ENCODE measurements around the gene GPRC5D. TPM values are rescaled to one million over a fixed set of nuclear protein-coding genes. Genes with fewer than 3 reads are reported as not detected.
A peak's percentile ranks its signal among the peaks of the same experiment; 100 is the strongest.

GPRC5D gene
- total RNA-seq, 4 donors from 2014 or later: 2.2 to 97.6 (median 13.4) TPM; not detected in 1

GRCh38 chr12:12979731-12980259 lies 27.8 kb upstream of the GPRC5D start:
- no peak for DNase-seq (ENCODE audit: low spot score in 2 of 2)
- 56% methylated on average over 4 of the region's 4 CpGs for WGBS
- peak overlapping the region; percentile 66 for H3K27ac ChIP-seq
- H3K4me3 ChIP-seq: no peak overlapping the region
- H3K27me3 ChIP-seq: no peaks in the 10 kb centered on the region
- no peaks in the 10 kb centered on the region for H3K9me3 ChIP-seq
- H3K4me1 ChIP-seq: peaks cover 29% of the 10 kb centered on the region
- H3K36me3 ChIP-seq: peaks cover 35% of the 10 kb centered on the region
- TF ChIP-seq EP300 (IDR thresholded peaks at IDR 0.05) (no peak), POLR2A (IDR thresholded peaks at IDR 0.05) (no peak), CTCF (IDR thresholded peaks at IDR 0.05) (no peak), POLR2AphosphoS5 (IDR thresholded peaks at IDR 0.05) (no peak)

DNA sequence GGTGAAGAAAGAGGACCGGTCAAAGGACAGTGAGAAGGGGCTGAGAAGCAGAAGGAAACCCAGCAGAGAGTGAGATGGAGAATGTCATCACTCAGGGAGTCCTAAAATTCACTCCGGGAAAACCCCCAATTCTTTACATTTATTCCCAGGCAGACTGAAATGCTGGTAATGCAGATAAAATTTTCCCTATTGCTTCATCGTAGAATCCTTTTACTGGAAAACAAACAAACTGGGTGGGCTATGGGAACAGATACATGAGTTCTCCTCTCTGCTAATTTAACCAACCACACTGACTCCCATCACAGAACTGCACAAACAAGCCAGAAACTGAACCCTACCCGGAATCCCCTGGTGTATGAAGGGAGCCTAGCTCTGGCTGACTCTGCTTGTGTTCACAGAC lies 27.2 kb upstream of the GPRC5D start:
- WGBS: 78% methylated on average over 4 of the region's 4 CpGs
- peak overlapping the region; percentile 66 for H3K27ac ChIP-seq
- no peaks in the 10 kb centered on the region for H3K27me3 ChIP-seq
- H3K4me3 ChIP-seq: no peak overlapping the region
- DNase-seq (ENCODE audit: low spot score in 2 of 2): no peak
- H3K36me3 ChIP-seq: peaks cover 38% of the 10 kb centered on the region
- TF ChIP-seq POLR2A (IDR thresholded peaks at IDR 0.05) (no peak), CTCF (IDR thresholded peaks at IDR 0.05) (no peak), POLR2AphosphoS5 (IDR thresholded peaks at IDR 0.05) (no peak), EP300 (IDR thresholded peaks at IDR 0.05) (no peak)
- H3K9me3 ChIP-seq: no peaks in the 10 kb centered on the region
- H3K4me1 ChIP-seq: peaks cover 29% of the 10 kb centered on the region

- Histone ChIP-seq H3K4me1 (peaks cover 29% of the 10 kb centered on the region), H3K36me3 (peaks cover 55% of the 10 kb centered on the region), H3K27ac (peak overlapping the region; percentile 65), H3K4me3 (no peak overlapping the region), H3K9me3 (no peaks in the 10 kb centered on the region), H3K27me3 (no peaks in the 10 kb centered on the region)
- 95% methylated on average over 4 of the region's 4 CpGs for WGBS
- TF ChIP-seq POLR2A (IDR thresholded peaks at IDR 0.05): no peak
- TF ChIP-seq CTCF (IDR thresholded peaks at IDR 0.05): no peak
- TF ChIP-seq POLR2AphosphoS5 (IDR thresholded peaks at IDR 0.05): no peak
- TF ChIP-seq EP300 (IDR thresholded peaks at IDR 0.05): no peak
- no peak for DNase-seq (ENCODE audit: low spot score in 2 of 2)
These were observed 25.3 kb upstream of the GPRC5D start for GRCh38 chr12:12977231-12977630.

DNA sequence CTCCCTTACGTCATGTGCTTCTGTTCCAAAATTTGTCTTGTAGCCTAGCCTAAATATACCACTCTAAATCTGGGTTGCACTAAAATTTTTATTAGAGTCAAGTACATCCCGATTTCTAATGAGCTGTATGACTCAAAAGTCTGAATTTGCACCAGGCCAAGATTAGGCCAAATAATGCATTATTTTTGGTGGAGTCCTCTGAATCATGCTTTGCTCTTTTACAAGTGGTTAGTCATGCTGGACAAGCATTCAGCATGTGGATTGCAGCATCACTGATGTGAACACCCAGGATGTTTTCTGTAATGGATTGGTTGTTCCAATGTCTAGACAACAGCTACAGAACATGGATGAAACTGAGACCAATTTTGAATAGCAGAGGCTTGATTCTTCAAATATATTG lies 24.4 kb upstream of the GPRC5D start:
- peaks cover 29% of the 10 kb centered on the region for H3K4me1 ChIP-seq
- no peak for DNase-seq (ENCODE audit: low spot score in 2 of 2)
- H3K9me3 ChIP-seq: no peaks in the 10 kb centered on the region
- H3K27ac ChIP-seq: peak overlapping the region; percentile 70
- WGBS: 47% methylated on average over 2 of the region's 2 CpGs
- TF ChIP-seq EP300 (IDR thresholded peaks at IDR 0.05) (no peak), POLR2A (IDR thresholded peaks at IDR 0.05) (no peak), POLR2AphosphoS5 (IDR thresholded peaks at IDR 0.05) (peak in 1 of 3 donors; percentile 72), CTCF (IDR thresholded peaks at IDR 0.05) (no peak)
- no peaks in the 10 kb centered on the region for H3K27me3 ChIP-seq
- peaks cover 52% of the 10 kb centered on the region for H3K36me3 ChIP-seq
- no peak overlapping the region for H3K4me3 ChIP-seq

GRCh38 chr12:12975322-12976077 lies 23.5 kb upstream of the GPRC5D start:
- H3K27me3 ChIP-seq: no peaks in the 10 kb centered on the region
- H3K4me1 ChIP-seq: peaks cover 29% of the 10 kb centered on the region
- peaks cover 44% of the 10 kb centered on the region for H3K36me3 ChIP-seq
- no peak overlapping the region for H3K4me3 ChIP-seq
- H3K9me3 ChIP-seq: no peaks in the 10 kb centered on the region
- 82% methylated on average over 14 of the region's 14 CpGs for WGBS
- no peak for DNase-seq (ENCODE audit: low spot score in 2 of 2)
- no peak for TF ChIP-seq POLR2AphosphoS5 (IDR thresholded peaks at IDR 0.05)
- TF ChIP-seq POLR2A (IDR thresholded peaks at IDR 0.05): no peak
- no peak for TF ChIP-seq EP300 (IDR thresholded peaks at IDR 0.05)
- no peak for TF ChIP-seq CTCF (IDR thresholded peaks at IDR 0.05)
- peak overlapping the region; percentile 70 for H3K27ac ChIP-seq
